ENCODE measurements around the gene ZMIZ1.

GRCh38 chr10:79298403-79299244 lies 229.9 kb downstream of the ZMIZ1 start:
- TF ChIP-seq PATZ1 (tag by site-specific recombination; IDR thresholded peaks at IDR 0.05) (0 out of 2 replicates have a peak, but pooled peaks have one; percentile 32), REST (tag by site-specific recombination; IDR thresholded peaks at IDR 0.05) (no peak), ZNF626 (tag by site-specific recombination; IDR thresholded peaks at IDR 0.05) (no peak), TRIM28 (IDR thresholded peaks at IDR 0.05; ENCODE audit: borderline replicate concordance, low read length) (no peak), ZNF274 (IDR thresholded peaks at IDR 0.05; ENCODE audit: low read length) (no peak), ZNF274 (tag by site-specific recombination; IDR thresholded peaks at IDR 0.05; ENCODE audit: borderline replicate concordance) (no peak), ZNF701 (tag by site-specific recombination; IDR thresholded peaks at IDR 0.05) (no peak), IKZF3 (tag by site-specific recombination; IDR thresholded peaks at IDR 0.05) (no peak), ZNF670 (tag by site-specific recombination; IDR thresholded peaks at IDR 0.05; ENCODE audit: low read depth) (no peak), CTCF (tag by site-specific recombination; IDR thresholded peaks at IDR 0.05) (no peak)

Data from HEK293 (cell line).